Measurements from ENCODE around the gene TFR2. TPM values are rescaled to one million over a fixed set of nuclear protein-coding genes. Genes with fewer than 3 reads are reported as not detected.

TFR2 gene
- total and polyA plus RNA-seq, 2 of the 13 experiments (the other 11 are each of a cell fraction or from before 2014, with no cell fraction given), result 36.9 to 64.2 TPM

DNA sequence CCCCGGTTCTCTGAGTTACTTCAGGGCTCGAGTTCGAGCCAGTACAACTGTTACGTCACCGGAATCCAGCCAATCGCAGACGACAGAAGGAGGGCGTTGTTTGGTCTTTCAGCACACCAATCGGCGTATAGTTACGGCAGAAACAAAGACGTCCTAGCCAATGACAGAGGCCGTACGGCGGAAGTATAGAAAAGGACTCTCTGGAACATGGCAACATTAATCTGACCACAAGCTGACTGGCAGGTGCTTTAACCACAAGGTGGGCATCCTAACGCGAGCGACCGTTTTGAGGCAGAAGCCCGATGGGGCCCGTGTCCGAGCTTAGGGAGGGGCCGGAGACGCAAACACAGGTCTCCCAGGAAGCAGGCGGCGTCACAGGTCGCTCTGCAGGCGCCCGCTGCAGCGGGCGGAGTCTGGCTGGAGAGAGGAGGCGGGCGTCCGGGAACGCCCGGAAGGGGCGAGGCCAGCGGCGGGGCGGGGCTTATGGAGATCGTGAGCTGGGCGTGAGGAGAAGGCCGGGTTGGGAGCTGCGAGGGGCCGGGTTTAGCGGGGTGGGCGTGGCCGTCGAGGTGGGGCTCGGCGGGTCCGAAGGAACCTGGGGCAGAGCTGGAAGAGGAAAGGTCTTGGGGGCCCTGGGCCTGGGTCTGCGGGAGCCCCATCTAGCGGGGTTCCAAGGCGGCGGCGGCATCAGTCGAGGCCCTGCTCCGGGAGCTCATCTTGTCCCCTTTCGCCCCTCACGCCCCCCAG, 29.2 kb downstream of the TFR2 start, which contains the start of gene MOSPD3 (continued):
- TF ChIP-seq, protein P1, sequence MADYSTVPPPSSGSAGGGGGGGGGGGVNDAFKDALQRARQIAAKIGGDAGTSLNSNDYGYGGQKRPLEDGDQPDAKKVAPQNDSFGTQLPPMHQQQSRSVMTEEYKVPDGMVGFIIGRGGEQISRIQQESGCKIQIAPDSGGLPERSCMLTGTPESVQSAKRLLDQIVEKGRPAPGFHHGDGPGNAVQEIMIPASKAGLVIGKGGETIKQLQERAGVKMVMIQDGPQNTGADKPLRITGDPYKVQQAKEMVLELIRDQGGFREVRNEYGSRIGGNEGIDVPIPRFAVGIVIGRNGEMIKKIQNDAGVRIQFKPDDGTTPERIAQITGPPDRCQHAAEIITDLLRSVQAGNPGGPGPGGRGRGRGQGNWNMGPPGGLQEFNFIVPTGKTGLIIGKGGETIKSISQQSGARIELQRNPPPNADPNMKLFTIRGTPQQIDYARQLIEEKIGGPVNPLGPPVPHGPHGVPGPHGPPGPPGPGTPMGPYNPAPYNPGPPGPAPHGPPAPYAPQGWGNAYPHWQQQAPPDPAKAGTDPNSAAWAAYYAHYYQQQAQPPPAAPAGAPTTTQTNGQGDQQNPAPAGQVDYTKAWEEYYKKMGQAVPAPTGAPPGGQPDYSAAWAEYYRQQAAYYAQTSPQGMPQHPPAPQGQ (CRISPR knock-in tag; IDR thresholded peaks at IDR 0.05; ENCODE audit: borderline replicate concordance), result no peak
- TF ChIP-seq, protein P2, sequence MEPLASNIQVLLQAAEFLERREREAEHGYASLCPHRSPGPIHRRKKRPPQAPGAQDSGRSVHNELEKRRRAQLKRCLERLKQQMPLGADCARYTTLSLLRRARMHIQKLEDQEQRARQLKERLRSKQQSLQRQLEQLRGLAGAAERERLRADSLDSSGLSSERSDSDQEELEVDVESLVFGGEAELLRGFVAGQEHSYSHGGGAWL (CRISPR knock-in tag; IDR thresholded peaks at IDR 0.05), result no peak
- TF ChIP-seq MEF2D (CRISPR knock-in tag; IDR thresholded peaks at IDR 0.05) (no peak), SAP130 (CRISPR knock-in tag; IDR thresholded peaks at IDR 0.05; ENCODE audit: low read depth) (peak; percentile 78; the same call in 1 of the 2 replicates), SMARCE1 (IDR thresholded peaks at IDR 0.05; ENCODE audit: borderline replicate concordance) (no peak), ZNF75D (CRISPR knock-in tag; IDR thresholded peaks at IDR 0.05; ENCODE audit: borderline replicate concordance) (no peak), ZNF768 (CRISPR knock-in tag; IDR thresholded peaks at IDR 0.05) (peak; percentile 18; the same call in 1 of the 2 replicates), ZFP62 (CRISPR knock-in tag; IDR thresholded peaks at IDR 0.05) (no peak), RFXAP (CRISPR knock-in tag; IDR thresholded peaks at IDR 0.05; ENCODE audit: borderline replicate concordance) (peak; percentile 97), PAX8 (CRISPR knock-in tag; IDR thresholded peaks at IDR 0.05; ENCODE audit: borderline replicate concordance) (no peak), ONECUT2 (CRISPR knock-in tag; IDR thresholded peaks at IDR 0.05) (no peak), ZEB1 (IDR thresholded peaks at IDR 0.05; ENCODE audit: insufficient replicate concordance, low read depth) (no peak), LCORL (IDR thresholded peaks at IDR 0.05) (no peak), LCORL (CRISPR knock-in tag; IDR thresholded peaks at IDR 0.05) (no peak), TBL1XR1 (IDR thresholded peaks at IDR 0.05; ENCODE audit: borderline replicate concordance, low read length, partially characterized antibody) (no peak), SIX4 (CRISPR knock-in tag; IDR thresholded peaks at IDR 0.05) (no peak)
- TF ChIP-seq, protein P3, sequence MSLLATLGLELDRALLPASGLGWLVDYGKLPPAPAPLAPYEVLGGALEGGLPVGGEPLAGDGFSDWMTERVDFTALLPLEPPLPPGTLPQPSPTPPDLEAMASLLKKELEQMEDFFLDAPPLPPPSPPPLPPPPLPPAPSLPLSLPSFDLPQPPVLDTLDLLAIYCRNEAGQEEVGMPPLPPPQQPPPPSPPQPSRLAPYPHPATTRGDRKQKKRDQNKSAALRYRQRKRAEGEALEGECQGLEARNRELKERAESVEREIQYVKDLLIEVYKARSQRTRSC (CRISPR knock-in tag; IDR thresholded peaks at IDR 0.05; ENCODE audit: low read depth), result no peak
- TF ChIP-seq, protein P4, sequence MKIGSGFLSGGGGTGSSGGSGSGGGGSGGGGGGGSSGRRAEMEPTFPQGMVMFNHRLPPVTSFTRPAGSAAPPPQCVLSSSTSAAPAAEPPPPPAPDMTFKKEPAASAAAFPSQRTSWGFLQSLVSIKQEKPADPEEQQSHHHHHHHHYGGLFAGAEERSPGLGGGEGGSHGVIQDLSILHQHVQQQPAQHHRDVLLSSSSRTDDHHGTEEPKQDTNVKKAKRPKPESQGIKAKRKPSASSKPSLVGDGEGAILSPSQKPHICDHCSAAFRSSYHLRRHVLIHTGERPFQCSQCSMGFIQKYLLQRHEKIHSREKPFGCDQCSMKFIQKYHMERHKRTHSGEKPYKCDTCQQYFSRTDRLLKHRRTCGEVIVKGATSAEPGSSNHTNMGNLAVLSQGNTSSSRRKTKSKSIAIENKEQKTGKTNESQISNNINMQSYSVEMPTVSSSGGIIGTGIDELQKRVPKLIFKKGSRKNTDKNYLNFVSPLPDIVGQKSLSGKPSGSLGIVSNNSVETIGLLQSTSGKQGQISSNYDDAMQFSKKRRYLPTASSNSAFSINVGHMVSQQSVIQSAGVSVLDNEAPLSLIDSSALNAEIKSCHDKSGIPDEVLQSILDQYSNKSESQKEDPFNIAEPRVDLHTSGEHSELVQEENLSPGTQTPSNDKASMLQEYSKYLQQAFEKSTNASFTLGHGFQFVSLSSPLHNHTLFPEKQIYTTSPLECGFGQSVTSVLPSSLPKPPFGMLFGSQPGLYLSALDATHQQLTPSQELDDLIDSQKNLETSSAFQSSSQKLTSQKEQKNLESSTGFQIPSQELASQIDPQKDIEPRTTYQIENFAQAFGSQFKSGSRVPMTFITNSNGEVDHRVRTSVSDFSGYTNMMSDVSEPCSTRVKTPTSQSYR (CRISPR knock-in tag; IDR thresholded peaks at IDR 0.05; ENCODE audit: borderline replicate concordance), result no peak
- TF ChIP-seq, protein P5, sequence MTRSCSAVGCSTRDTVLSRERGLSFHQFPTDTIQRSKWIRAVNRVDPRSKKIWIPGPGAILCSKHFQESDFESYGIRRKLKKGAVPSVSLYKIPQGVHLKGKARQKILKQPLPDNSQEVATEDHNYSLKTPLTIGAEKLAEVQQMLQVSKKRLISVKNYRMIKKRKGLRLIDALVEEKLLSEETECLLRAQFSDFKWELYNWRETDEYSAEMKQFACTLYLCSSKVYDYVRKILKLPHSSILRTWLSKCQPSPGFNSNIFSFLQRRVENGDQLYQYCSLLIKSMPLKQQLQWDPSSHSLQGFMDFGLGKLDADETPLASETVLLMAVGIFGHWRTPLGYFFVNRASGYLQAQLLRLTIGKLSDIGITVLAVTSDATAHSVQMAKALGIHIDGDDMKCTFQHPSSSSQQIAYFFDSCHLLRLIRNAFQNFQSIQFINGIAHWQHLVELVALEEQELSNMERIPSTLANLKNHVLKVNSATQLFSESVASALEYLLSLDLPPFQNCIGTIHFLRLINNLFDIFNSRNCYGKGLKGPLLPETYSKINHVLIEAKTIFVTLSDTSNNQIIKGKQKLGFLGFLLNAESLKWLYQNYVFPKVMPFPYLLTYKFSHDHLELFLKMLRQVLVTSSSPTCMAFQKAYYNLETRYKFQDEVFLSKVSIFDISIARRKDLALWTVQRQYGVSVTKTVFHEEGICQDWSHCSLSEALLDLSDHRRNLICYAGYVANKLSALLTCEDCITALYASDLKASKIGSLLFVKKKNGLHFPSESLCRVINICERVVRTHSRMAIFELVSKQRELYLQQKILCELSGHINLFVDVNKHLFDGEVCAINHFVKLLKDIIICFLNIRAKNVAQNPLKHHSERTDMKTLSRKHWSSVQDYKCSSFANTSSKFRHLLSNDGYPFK (CRISPR knock-in tag; IDR thresholded peaks at IDR 0.05; ENCODE audit: borderline replicate concordance), result no peak
- TF ChIP-seq, protein P6, sequence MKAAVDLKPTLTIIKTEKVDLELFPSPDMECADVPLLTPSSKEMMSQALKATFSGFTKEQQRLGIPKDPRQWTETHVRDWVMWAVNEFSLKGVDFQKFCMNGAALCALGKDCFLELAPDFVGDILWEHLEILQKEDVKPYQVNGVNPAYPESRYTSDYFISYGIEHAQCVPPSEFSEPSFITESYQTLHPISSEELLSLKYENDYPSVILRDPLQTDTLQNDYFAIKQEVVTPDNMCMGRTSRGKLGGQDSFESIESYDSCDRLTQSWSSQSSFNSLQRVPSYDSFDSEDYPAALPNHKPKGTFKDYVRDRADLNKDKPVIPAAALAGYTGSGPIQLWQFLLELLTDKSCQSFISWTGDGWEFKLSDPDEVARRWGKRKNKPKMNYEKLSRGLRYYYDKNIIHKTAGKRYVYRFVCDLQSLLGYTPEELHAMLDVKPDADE (CRISPR knock-in tag; IDR thresholded peaks at IDR 0.05), result no peak
